PC-9 (cell line): ENCODE data around the gene PCDHGB1. TPM values are rescaled to one million over a fixed set of nuclear protein-coding genes. Genes with fewer than 3 reads are reported as not detected.
"Not testable (repeated sequence)": the region's sequence is repeated elsewhere in the genome, so short reads cannot be mapped to it uniquely, and the experiment has no call there.

Experiments
- BruUV-seq: library from RNA; stranded (reverse); fragments of 400-500 nt; replicated peaks from 2 replicates; lab custom pipeline; 2021; lab: Mats Ljungman, UMichigan
- CTCF ChIA-PET: fragments of 300-600 bp; sonication (Branson Sonifier 250); formaldehyde crosslinking; loops from one replicate; lab custom pipeline; 2022; ENCODE audit warnings: antibody characterized with exemption; lab: Charles Lee
- POLR2A ChIA-PET: fragments of 300-600 bp; sonication (Branson Sonifier 250); formaldehyde crosslinking; loops from one replicate; lab custom pipeline; 2022; ENCODE audit warnings: antibody characterized with exemption; ENCODE audit not compliant: unreplicated experiment; lab: Charles Lee
- DNase-seq, 2 experiments: peaks; one replicate each; pipeline versions ENCODE4 v3.0.0 to v3.0.0-alpha.2; 2015 to 2022; ENCODE audit warnings: mixed read lengths in 1 of 2
- H2AFZ ChIP-seq: fragments of 200-600 bp; sonication (generic); 2 replicates; pipeline ENCODE4 v1.8.1; 2017; ENCODE audit warnings: antibody characterized with exemption
- H3F3A ChIP-seq: fragments of 200-600 bp; sonication (generic); 2 replicates; pipeline ENCODE4 v1.8.1; 2017; ENCODE audit warnings: antibody characterized with exemption, mild to moderate bottlenecking, low read depth; ENCODE audit not compliant: insufficient read depth
- H3K27ac ChIP-seq: fragments of 200-600 bp; sonication (generic); 2 replicates; pipeline ENCODE4 v1.6.1; 2016; ENCODE audit warnings: mixed run types
- H3K27me3 ChIP-seq: fragments of 200-600 bp; sonication (generic); 2 replicates; pipeline ENCODE4 v1.6.1; 2016; ENCODE audit warnings: low read depth, mixed run types; ENCODE audit not compliant: insufficient read depth
- H3K36me3 ChIP-seq: fragments of 200-600 bp; sonication (generic); 2 replicates; pipeline ENCODE4 v1.6.1; 2016; ENCODE audit warnings: low read depth, mixed run types
- H3K4me1 ChIP-seq: fragments of 200-600 bp; sonication (generic); replicated peaks from 2 replicates; pipeline ENCODE4 v1.6.1; 2016; ENCODE audit warnings: mixed run types; ENCODE audit not compliant: insufficient read depth
- H3K4me2 ChIP-seq: fragments of 200-600 bp; sonication (generic); 2 replicates; pipeline ENCODE4 v1.6.1; 2017; ENCODE audit warnings: mixed run types
- H3K4me3 ChIP-seq: fragments of 200-600 bp; sonication (generic); 2 replicates; pipeline ENCODE4 v1.6.1; 2016; ENCODE audit warnings: mixed run types
- H3K79me2 ChIP-seq: fragments of 200-600 bp; sonication (generic); 2 replicates; pipeline ENCODE4 v1.6.1; 2017; ENCODE audit warnings: low read depth, mixed run types
- H3K9me2 ChIP-seq: fragments of 200-600 bp; sonication (generic); 2 replicates; pipeline ENCODE4 v1.8.1; 2017; ENCODE audit warnings: mild to moderate bottlenecking; ENCODE audit not compliant: insufficient read depth
- H3K9me3 ChIP-seq: fragments of 200-600 bp; sonication (generic); 2 replicates; pipeline ENCODE4 v1.8.1; 2016; ENCODE audit warnings: low read depth; ENCODE audit not compliant: insufficient read depth
- H4K20me1 ChIP-seq: fragments of 200-600 bp; sonication (generic); 2 replicates; pipeline ENCODE4 v1.8.1; 2017; ENCODE audit not compliant: insufficient read depth
- EZH2 ChIP-seq: fragments of 200-600 bp; sonication (generic); IDR thresholded peaks from 2 replicates; pipeline ENCODE4 v1.8.0; 2017; ENCODE audit warnings: antibody characterized with exemption, low read depth
- intact Hi-C: fragments of 100-400 bp; cut with micrococcal nuclease; formaldehyde crosslinking; loops from one replicate; pipeline ENCODE4 v1.10.0; 2022; ENCODE audit not compliant: unreplicated experiment
- total RNA-seq: library from RNA; stranded (reverse); gene quantifications from 2 replicates; pipeline ENCODE4 v1.2.3, GENCODE V29; 2021
- TF ChIP-seq, protein P1 (sequence below): fragments of 200-600 bp; sonication (generic); conservative IDR thresholded peaks from 2 replicates; pipeline ENCODE4 v1.6.1; 2017; ENCODE audit warnings: mixed run types, antibody characterized with exemption, mild to moderate bottlenecking, moderate library complexity

PCDHGB1 gene
- total RNA-seq, 1 experiment from 2014 or later = not detected

- POLR2A ChIA-PET = no interaction called here
- no peak within 1 kb of the TSS for H3K4me3 ChIP-seq
- no peak for DNase-seq
- CTCF ChIA-PET = no interaction called here
- H3K4me2 ChIP-seq = no peak within 1 kb of the TSS
- no peaks in the 10 kb centered on the region for H4K20me1 ChIP-seq
- no peaks in the 10 kb centered on the region for H3K9me3 ChIP-seq
- no peaks in the 10 kb centered on the region for H3K36me3 ChIP-seq
- no peaks in the 10 kb centered on the region for H3K4me1 ChIP-seq
- no TSS peak for BruUV-seq
- no peaks in the 10 kb centered on the region for H3K9me2 ChIP-seq
- intact Hi-C loops = no loop called here
- H3K79me2 ChIP-seq = no peaks in the 10 kb centered on the region
- H3K27ac ChIP-seq = no peak within 1 kb of the TSS
- no peaks in the 10 kb centered on the region for H3F3A ChIP-seq
- H2AFZ ChIP-seq = no peak within 1 kb of the TSS
- peaks cover 12% of the 10 kb centered on the region; the same call in 1 of the 2 replicates for H3K27me3 ChIP-seq
- TF ChIP-seq, protein P1, sequence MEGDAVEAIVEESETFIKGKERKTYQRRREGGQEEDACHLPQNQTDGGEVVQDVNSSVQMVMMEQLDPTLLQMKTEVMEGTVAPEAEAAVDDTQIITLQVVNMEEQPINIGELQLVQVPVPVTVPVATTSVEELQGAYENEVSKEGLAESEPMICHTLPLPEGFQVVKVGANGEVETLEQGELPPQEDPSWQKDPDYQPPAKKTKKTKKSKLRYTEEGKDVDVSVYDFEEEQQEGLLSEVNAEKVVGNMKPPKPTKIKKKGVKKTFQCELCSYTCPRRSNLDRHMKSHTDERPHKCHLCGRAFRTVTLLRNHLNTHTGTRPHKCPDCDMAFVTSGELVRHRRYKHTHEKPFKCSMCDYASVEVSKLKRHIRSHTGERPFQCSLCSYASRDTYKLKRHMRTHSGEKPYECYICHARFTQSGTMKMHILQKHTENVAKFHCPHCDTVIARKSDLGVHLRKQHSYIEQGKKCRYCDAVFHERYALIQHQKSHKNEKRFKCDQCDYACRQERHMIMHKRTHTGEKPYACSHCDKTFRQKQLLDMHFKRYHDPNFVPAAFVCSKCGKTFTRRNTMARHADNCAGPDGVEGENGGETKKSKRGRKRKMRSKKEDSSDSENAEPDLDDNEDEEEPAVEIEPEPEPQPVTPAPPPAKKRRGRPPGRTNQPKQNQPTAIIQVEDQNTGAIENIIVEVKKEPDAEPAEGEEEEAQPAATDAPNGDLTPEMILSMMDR = peak; percentile 46; the same call in 1 of the 2 replicates
- no peak for TF ChIP-seq EZH2
These were observed 42.7 kb downstream of the PCDHGB1 start, which contains the start of gene PCDHGA8 for GRCh38 chr5:141392429-141393198. TSS of gene PCDHGA8 (plus strand) at chr5:141392633. CDS start at chr5:141392814, 181 bp downstream.

DNA sequence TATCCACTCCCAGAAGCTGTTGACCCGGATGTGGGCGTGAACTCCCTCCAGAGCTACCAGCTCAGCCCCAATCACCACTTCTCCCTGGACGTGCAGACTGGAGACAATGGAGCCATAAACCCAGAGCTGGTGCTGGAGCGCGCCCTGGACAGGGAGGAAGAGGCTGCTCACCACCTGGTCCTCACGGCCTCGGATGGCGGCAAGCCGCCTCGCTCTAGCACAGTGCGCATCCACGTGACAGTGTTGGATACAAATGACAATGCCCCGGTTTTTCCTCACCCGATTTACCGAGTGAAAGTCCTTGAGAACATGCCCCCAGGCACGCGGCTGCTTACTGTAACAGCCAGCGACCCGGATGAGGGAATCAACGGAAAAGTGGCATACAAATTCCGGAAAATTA lies 43.4 kb downstream of the PCDHGB1 start:
- Histone ChIP-seq H3K9me3 (no peaks in the 10 kb centered on the region), H3K36me3 (no peaks in the 10 kb centered on the region), H3K79me2 (no peaks in the 10 kb centered on the region), H3K4me1 (no peaks in the 10 kb centered on the region), H3K27me3 (peaks cover 11% of the 10 kb centered on the region; the same call in 1 of the 2 replicates), H3K4me3 (no peak overlapping the region), H2AFZ (no peak overlapping the region), H3K9me2 (no peaks in the 10 kb centered on the region), H3K27ac (no peak overlapping the region), H3K4me2 (no peak overlapping the region), H4K20me1 (no peaks in the 10 kb centered on the region), H3F3A (no peaks in the 10 kb centered on the region)
- ChIA-PET CTCF (no interaction called here), POLR2A (no interaction called here)
- intact Hi-C loops = no loop called here
- no TSS peak for BruUV-seq
- DNase-seq = no peak
- TF ChIP-seq EZH2 = no peak
- TF ChIP-seq, protein P1 = no peak

DNA sequence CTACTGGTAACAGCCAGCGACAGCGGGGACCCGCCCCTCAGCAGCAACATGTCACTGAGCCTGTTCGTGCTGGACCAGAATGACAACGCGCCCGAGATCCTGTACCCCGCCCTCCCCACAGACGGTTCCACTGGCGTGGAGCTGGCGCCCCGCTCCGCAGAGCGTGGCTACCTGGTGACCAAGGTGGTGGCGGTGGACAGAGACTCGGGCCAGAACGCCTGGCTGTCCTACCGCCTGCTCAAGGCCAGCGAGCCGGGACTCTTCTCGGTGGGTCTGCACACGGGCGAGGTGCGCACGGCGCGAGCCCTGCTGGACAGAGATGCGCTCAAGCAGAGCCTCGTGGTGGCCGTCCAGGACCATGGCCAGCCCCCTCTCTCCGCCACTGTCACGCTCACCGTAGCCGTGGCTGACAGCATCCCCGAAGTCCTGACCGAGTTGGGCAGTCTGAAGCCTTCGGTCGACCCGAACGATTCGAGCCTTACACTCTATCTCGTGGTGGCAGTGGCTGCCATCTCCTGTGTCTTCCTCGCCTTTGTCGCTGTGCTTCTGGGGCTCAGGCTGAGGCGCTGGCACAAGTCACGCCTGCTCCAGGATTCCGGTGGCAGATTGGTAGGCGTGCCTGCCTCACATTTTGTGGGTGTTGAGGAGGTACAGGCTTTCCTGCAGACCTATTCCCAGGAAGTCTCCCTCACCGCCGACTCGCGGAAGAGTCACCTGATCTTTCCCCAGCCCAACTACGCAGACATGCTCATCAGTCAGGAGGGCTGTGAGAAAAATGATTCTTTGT lies 44.7 kb downstream of the PCDHGB1 start:
- H3K9me3 ChIP-seq, H3F3A ChIP-seq, H3K4me3 ChIP-seq, BruUV-seq, H4K20me1 ChIP-seq, H2AFZ ChIP-seq, H3K27ac ChIP-seq, H3K9me2 ChIP-seq, H3K79me2 ChIP-seq, DNase-seq, POLR2A ChIA-PET, H3K4me1 ChIP-seq, H3K4me2 ChIP-seq, H3K36me3 ChIP-seq, CTCF ChIA-PET, intact Hi-C loops: not testable (repeated sequence)
- peaks cover 13% of the 10 kb centered on the region; the same call in 1 of the 2 replicates for H3K27me3 ChIP-seq

DNA sequence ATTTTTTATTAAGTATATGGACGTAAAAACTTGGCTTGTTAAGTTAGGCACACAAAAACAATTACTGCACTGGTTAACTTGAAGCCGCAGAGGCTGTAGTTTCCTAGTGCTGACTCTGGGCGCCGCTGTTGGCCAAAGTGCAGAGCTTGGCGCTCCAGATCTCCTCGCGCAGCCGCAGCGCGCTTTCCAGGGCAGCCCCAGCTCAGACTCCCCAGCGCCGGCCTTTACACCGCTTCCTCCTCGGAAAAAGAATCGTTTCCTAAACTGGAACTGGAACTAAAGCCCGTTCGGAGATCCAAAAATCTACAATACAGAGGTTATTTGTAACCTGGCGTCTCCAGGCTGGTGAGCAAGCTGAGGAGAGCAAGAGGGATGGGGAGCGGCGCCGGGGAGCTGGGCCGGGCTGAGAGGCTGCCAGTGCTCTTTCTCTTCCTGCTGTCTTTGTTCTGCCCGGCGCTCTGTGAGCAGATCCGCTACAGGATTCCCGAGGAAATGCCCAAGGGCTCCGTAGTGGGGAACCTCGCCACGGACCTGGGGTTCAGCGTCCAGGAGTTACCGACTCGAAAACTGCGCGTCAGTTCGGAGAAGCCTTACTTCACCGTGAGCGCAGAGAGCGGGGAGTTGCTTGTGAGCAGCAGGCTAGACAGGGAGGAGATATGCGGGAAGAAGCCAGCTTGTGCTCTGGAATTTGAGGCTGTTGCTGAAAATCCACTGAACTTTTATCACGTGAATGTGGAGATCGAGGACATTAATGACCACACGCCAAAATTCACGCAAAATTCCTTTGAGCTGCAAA lies 48.1 kb downstream of the PCDHGB1 start, which contains the start of gene PCDHGB5:
Gene PCDHGB5, plus strand, starts transcription at position 192 of the 796 bp plus-strand sequence. Its CDS starts 181 bp downstream, at position 373.
- DNase-seq, H3K4me1 ChIP-seq, BruUV-seq, POLR2A ChIA-PET, H3K36me3 ChIP-seq, H3K4me2 ChIP-seq, H4K20me1 ChIP-seq, H3K4me3 ChIP-seq, H3K79me2 ChIP-seq, H3K9me2 ChIP-seq, H3K9me3 ChIP-seq, H2AFZ ChIP-seq, CTCF ChIA-PET, H3F3A ChIP-seq, H3K27ac ChIP-seq, intact Hi-C loops: not testable (repeated sequence)
- peaks cover 34% of the 10 kb centered on the region for H3K27me3 ChIP-seq
